GM21825 (cell line): ENCODE measurements around the gene GAP43.
"Not testable (repeated sequence)": the region's sequence is repeated elsewhere in the genome, so short reads cannot be mapped to it uniquely, and the experiment has no call there.

Experiments used
- ATAC-seq: cut with Tn5 transposase; IDR thresholded peaks from one replicate; pipeline ENCODE4 v1.9.1; 2021; ENCODE audit warnings: mild to moderate bottlenecking, moderate library complexity; ENCODE audit not compliant: unreplicated experiment

GAP43 gene

DNA sequence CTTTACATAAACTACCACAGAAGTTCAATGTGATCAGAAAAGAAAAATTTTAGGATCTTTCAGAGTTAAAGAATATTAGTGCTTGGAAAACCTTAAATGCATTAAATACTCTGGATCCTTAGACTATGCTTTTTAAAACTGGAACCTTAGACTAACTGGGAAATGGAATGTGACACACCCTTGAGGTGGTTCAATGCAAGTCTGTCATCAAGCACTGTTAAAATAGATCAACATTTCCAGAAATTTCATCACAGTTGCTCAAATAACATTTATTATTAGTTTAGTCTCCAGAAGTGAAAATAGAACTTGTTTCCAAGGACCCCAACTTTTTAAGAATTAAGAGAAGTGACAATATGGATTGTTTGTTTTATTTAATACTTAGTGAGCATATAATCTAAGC lies 71.8 kb downstream of the GAP43 start:
- no peak for ATAC-seq

DNA sequence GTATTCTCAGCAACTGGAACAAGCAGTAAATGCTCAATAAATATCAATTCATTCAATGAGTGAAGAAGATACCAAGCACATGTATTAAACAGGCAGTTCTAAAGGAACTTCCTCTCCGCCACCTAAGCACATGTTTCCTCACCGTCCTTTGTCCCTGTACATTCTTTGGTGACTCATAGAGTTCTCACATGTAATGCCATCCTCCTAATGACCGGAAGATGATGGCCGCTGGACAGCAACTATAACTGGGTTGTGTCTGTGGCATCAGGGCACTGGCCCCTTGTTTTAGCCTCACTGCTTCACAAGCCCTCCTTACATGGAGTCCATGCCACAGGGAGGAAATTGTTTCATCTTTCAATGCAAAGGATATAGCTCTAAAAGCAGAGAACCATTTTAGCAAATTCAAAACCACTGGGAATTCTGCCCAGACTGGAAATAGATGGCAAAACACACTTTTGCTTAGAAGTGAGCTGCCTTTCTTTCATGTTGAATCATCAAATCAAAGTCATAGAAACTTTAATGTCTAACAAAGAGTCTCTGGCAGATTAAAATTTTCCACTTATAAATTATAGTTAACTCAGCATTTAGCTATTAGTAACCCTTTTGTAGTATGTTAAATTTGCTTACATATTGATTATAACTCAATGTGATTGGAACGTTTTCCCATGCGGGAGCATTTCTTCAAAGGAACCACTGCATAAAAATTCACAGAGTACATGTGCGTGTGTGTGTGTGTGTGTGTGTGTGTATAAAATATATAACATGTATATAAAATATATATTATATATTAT lies 74.1 kb downstream of the GAP43 start:
- ATAC-seq = no peak

DNA sequence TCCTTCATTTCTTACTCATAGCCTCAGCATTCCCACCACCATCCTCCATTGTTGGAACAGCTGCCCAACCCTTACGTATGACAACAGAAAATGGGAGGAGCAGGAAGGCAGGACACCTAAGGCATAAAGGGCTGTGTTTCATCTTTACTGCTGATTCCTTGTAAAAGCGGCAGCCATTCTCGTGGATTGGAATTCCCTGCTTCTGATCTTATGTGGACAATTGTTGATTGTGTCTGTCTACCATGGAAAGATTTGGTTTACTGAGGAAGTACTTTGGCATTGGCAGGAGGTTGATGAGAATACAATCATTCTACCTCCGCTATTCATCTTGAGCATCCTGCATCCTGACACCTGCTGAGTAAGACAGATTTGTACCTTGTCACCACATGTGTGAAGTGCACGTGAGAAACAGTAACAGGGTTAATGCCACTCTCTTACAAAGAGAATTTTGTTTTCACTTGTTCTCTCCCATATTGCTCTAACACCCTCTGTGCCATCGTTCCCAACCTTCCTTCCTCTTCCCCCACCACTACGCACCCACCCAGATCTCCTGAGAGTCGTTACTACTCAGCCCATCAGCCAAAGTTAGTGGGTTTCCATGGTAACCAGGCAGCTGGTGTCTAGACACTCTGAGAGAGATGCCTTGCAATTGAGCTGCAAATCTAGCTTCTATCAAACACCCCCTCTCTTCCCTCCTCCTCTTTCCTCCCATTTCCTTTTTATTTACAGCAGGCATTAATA lies 75.7 kb downstream of the GAP43 start:
- ATAC-seq = no peak

DNA sequence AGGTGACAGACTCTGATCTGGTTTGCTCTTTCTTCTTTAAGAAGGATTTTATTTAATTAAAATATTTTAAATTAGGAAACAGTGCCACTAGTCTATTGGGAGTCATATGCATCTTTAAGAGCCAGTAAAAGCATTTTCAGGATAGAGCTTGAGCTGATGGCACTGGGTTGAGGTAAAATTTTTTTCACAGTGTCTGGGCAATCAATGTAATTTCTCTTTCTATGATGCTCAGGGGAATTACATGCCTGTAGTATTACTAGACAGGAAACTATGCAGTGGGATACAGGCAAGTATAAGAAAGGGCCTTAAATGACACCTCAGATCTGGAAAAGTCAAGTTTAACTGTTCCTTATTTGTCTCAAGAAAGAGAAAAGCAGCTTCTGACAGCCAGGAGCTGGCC lies 76.4 kb downstream of the GAP43 start:
- no peak for ATAC-seq

DNA sequence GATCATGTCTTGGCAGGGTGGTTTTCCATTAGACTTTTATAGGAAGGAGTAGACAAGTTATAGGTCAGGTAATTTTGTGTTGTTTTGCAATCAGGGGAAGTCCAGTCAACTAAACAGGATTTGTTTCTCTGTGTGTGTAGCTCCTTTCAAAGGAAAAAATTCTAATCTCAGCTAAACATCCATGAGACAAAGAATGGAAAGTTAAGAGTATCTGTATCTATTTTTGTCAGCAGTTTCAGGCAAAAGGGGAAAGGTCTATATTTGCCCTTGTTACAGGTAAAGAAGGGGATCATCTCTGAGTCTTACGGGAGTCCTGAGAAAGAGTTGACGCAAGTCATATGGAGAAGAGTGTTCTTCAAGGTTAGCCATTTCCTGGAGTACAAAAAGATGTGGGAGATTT lies 79.3 kb downstream of the GAP43 start:
- ATAC-seq = no peak

DNA sequence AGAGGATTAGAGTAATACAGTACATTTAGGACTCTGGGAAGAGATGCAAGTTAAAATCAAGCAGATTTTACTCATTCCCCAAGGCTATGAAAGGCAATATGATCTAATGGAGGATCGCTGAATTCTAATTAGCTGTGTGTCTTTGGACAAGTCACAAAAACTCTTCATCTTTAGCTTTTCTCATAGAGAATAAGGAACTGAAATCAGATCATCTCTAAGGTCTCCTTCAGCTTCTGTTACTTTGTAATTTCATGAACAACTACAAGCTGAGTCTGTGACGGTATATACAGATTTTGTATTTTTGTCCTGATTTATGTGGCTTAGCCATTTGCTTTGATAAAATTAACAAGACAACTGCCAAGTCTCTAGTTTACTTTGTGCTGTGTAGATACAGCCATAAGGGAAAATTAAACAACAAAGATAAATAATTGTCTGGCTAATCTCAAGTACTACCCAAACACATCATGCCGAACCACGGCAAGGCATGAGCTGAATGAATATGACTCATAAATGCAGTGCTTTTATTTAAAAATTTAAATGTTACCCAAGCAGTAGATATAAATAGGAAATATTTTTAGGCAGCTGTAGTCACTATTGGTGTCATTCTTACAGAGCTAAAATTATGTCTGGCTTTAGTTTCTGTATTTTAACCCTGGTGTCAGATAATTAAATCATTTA lies 81.5 kb downstream of the GAP43 start:
- no peak for ATAC-seq

DNA sequence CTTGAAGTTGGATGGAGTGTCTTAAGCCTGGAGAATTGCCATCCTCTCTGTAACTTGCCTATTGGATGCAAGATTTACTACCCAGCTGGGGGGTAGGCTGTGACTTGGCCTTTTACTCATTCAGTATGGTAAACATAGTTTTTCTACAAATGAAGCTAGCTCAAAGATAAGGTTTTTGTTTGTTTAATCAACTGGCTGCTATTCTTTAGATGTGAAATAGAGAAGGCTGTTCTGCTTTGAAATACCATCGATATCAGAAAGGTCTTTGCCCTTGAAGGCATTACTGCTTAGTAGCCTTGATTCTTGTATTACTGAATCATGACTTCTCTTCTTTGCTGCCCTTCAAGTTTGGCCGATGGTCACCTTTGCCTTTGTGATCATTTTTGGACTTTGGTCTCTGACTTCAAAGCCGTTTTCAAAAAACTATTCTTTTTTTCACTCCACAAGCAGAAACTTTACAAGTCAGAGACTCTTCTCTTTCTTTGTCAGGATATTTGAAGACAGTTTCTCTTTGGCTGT lies 83.1 kb downstream of the GAP43 start:
- ATAC-seq = no peak

DNA sequence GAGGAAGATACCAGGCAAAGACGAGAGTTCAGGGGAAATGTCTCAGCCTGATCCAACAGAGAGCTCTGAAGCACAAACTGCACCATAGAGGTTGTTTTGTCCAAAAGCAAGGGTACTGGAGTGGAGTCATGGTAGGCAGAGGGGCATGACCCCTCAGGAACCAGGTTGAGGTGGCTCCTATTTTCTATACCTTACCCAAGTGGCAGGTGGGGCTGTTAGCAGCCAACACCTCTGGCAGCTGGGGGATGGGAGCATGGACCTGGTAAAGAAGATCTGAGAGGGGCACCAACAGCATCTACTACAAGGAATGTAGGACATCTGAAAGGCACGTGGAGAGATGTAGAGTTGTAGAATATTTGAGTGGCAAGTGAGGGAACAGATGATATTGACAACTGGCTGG lies 85.2 kb downstream of the GAP43 start:
- ATAC-seq = no peak

DNA sequence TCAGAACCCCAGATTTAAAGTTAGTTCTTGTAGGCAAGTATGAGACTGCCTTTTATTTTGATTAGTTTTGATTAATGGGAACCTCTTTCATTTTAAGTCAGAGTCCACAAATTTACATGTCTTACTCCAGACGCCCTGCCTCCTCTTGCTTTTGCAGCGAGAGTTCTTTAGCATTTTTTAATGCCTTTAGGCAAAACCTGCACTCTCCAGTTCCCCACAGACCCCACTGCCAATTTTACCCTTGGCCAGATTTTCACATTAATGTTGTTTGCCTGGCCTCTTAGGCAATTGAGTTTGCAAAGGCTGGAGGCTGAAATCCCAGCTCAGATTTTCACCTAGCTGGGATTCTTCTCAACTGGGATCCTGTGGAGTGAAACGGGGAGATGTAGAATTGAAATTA lies 85.8 kb downstream of the GAP43 start:
- ATAC-seq = no peak

DNA sequence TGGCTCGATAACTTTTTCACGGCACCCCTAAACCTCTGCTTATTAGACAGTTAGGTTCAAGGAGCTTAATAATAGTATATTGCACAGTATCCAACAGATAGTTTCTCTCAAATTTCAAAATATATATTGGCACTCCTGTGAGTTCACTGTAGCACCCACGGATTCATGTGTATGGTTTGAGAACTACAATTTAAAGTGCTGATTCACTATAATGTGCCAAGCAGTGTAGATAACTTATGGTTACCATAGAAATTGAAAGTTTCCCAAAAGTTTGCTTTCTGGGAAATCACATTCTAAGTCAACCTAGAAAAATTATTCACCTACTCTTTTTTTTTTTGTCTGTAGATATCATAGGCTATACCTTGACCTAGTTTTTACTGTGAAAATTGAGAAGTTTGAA lies 86.6 kb downstream of the GAP43 start:
- no peak for ATAC-seq

DNA sequence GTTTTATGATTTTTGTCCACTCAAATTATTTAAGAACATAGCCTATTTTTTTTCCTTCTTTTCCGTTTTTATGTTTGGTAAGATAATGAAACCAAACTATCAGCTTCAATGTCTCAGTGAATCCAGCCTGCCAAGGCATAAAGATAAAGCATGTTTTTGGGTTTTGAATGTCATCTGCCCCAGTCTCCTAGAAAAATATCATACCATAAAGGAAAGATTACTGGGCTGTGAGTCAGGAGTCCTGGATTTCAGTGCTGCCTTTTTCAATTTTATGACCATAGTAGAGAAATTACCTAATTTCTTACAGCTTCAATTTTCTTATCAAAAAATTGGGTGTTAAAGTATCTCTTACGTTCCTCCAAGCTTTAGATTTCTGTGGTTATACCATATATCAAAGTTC lies 87.5 kb downstream of the GAP43 start:
- no peak for ATAC-seq

DNA sequence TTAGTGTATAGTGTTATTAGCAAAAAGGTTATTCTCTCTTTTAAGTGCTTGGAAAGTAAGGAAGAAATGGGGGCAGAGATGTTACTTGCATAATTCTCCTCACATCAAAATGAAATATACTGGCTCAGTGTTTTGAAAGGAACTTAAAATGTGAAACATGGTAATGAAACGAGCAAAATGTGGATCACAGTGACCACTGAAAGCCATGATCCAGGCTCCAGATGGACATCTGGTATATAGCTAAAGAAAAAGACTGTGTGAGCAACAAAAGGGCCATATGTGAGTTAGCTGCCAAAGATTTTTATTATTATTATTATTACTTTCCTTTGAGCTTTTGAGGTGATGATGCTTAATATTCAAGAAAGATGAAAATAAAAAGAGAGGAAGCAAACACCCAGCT lies 89.6 kb downstream of the GAP43 start:
- no peak for ATAC-seq

DNA sequence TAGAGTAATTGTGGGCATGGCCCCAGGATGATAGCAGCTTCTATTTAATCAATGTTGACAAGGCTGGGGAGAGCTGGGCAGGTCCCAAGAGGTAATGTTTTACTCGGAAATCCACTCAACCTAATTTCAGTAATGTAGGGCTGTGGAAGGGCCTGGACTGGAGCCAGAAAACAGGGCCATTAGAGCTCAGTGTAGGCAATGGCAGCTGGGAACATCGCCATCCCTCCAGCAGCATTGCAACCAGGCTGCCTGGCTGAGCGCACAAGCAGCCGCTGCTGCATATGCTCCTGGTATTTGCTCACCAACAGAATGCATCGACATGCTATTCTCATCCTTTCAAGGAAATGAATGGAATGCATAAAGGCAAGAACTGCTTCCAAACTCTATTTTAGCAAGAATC lies 90.0 kb downstream of the GAP43 start:
- no peak for ATAC-seq

DNA sequence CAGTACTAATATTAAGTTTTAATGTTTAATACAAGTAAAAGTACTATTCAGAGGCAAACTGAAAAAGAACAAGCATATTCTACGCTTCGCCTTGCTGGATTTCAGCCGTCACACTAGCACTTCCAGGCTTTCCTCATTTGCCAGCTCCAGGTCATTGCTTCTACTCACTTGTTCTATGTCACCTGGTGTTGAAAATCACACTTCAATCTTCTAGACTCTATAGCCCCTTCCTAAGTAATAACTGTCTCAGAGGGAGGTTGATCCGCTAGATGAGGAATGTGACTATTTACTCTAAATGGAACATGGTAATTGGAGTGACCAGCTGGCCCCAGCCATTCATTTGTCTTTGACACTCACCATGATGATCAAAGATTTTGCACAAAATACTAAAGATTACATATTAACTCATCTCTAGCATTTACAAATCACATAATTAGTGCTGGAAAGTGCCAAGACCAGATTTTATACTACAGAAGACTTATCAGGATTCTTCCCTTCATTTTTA lies 92.0 kb downstream of the GAP43 start:
- ATAC-seq = no peak

DNA sequence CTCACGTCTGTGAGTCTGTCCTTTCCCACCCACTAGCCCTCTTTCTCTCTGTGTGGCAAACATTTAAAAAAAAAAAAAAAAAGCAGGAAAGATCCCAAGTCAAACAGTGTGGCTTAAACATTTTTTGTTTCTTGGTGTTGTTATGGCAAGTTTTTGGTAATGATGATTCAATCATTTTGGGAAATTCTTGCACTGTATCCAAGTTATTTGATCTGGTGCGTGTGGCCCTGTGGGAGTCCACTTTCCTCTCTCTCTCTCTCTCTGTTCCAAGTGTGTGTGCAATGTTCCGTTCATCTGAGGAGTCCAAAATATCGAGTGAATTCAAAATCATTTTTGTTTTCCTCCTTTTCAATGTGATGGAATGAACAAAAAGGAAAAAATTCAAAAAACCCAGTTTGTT lies 97.7 kb downstream of the GAP43 start:
- ATAC-seq = no peak

DNA sequence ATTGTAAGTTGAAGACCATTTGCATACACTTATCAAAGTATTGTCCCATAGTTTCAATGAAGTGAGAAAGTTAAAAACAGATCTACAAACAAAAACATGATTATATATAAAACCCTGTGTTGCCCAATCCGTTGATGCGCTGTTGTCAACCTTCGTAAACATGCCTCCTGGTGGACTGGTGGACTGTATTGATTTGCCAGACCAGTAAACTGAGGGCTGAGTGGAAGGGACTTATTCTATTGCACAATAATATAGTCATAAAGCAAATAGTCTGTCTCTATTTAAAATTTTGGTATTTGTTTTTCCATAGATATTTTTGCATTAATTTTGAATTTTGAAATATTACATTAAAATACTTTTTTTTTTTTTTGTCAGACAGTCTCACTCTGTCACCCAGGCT lies 102.5 kb downstream of the GAP43 start:
- ATAC-seq = no peak

DNA sequence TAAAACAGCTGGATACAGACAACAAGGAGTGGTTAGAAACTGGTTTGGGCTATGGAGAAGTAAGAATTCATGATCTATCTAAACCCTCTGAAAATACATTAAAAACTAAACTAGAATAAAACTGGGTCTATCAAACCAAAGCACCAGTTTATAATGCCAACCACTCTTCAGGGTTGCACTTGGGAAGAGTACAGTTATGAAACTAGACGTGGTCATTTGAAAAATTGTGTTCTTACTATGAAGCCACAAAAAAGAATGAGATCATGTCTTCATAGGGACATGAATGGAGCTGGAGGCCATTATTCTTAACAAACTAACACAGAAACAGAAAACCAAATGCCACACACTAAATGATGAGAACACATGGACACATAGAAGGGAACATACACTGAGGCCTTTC lies 103.8 kb downstream of the GAP43 start:
- no peak for ATAC-seq

DNA sequence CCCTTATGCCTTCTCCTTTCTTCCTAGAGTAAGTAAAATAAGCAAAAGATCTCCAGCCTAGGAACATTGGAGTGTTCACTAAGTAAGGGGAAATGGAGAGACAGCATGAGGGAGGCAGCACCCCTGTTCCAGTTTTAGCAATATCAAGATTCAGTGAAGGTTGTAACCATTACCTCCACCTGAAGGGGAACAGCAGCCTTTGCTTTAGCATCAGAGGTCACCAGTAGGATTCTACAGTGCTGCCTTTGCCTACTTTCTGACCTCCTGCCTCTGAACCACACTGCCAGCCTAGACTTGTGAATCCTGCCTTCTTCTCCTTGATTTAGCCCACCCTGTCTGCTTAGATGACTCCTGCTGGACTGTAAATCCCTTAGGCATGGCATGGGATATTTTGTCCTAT lies 104.7 kb downstream of the GAP43 start:
- ATAC-seq = no peak

DNA sequence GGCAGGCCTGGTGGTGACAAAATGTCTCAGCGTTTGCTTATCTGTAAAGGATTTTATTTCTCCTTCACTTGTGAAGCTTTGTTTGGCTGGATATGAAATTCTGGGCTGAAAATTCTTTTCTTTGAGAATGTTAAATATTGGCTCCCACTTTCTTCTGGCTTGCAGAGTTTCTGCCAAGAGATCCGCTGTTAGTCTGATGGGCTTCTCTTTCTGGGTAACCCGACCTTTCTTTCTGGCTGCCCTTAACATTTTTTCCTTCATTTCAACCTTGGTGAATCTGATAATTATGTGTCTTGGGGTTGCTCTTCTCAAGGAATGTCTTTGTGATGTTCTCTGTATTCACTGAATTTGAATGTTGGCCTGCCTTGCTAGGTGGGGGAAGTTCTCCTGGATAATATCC lies 113.0 kb downstream of the GAP43 start:
- not testable (repeated sequence) for ATAC-seq

DNA sequence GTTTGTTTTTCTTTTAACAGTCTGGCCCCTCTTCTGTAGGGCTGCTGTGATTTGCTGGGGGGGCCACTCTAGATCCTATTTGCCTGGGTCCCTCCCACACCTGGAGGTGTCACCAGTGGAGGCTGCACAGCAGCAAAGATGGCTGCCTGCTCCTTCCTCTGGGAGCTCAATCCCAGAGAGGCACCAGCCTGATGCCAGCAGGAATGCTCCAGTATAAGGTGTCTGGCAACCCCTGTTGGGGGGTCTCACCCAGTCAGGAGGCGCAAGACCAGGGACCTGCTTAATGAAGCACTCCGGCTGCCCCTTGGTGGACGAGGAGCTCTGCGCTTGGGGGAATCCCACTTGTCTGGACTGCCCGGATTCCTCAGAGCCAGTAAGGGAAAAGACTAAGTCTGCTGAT lies 118.3 kb downstream of the GAP43 start:
- ATAC-seq = no peak

DNA sequence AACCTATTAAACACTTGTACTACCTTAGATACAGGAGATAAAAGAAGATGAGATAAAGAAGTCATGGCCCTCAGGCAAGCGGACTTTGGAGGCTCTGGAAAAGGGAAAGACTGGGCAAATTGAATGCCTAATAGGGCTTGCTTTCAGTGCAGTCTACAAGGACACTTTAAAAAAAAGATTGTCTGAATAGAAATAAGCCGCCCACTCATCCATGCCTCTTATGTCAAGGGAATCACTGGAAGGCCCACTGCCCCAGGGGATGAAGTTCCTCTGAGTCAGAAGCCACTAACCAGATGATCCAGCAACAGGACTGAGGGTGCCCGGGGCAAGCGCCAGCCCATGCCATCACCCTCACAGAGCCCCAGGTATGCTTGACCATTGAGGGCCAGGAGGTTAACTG lies 121.2 kb downstream of the GAP43 start:
- ATAC-seq = not testable (repeated sequence)

DNA sequence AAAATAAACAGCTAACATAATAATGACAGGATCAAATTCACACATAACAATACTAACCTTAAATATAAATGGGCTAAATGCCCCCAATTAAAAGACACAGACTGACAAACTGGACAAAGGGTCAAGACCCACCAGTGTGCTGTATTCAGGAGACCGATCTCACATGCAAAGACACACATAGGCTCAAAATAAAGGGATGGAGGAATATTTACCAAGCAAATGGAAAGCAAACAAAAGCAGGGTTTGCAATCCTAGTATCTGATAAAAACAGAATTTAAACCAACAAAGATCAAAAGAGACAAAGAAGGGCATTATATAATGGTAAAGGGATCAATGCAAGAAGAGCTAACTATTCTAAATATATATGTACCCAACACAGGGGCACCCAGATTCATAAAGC lies 129.7 kb downstream of the GAP43 start:
- ATAC-seq = not testable (repeated sequence)
